Aortic smooth muscle cell (primary cell): ENCODE data around the gene CPB1. TPM values are rescaled to one million over a fixed set of nuclear protein-coding genes. Genes with fewer than 3 reads are reported as not detected.

Experiments used
- total RNA-seq: library from RNA; depleted of rRNA; stranded (reverse); fragments of >200 nt; gene quantifications from 2 replicates; pipeline ENCODE4 v1.2.3, GENCODE V29; 2014

The CPB1 gene
- not detected in 2 replicates for total RNA-seq

GRCh38 chr3:148827585-148827984, at the start of gene CPB1:
Gene CPB1, plus strand, starts transcription at chr3:148827811. Its CDS starts 13 bp downstream, at chr3:148827824.

GRCh38 chr3:148865049-148865448, 37.4 kb downstream of the CPB1 start, which contains the start of gene CPA3:
Gene CPA3, plus strand, starts transcription at chr3:148865296. Its CDS starts 12 bp downstream, at chr3:148865308.

Other genes with a start within 250 kb of the CPB1 start
- gene AGTR1, start 129.9 kb upstream of the CPB1 start, total RNA-seq: 0.37 and 0.40 TPM in 2 replicates
- gene CPA3, start 37.5 kb downstream of the CPB1 start, total RNA-seq: 0.12 and 0.40 TPM in 2 replicates
- 37.5 and 49.7 TPM in 2 replicates for gene GYG1, start 163.7 kb downstream of the CPB1 start, total RNA-seq